ENCODE results near the gene NEIL3. TPM values are rescaled to one million over a fixed set of nuclear protein-coding genes. Genes with fewer than 3 reads are reported as not detected.
"Not testable (repeated sequence)": the region's sequence is repeated elsewhere in the genome, so short reads cannot be mapped to it uniquely, and the experiment has no call there.

The NEIL3 gene
- total and polyA plus RNA-seq, 2 experiments from 2014 or later = 2.4 to 3.7 TPM

GRCh38 chr4:177304094-177304493 is 5.6 kb upstream of the NEIL3 start:
- TF ChIP-seq EZH2phosphoT487 (IDR thresholded peaks at IDR 0.05; ENCODE audit: insufficient read depth, low read depth) (no peak), EZH2 (IDR thresholded peaks at IDR 0.05; ENCODE audit: insufficient read depth, poor library complexity, severe bottlenecking) (no peak)
- WGBS, 2 experiments (ENCODE audit: low coverage in 1 of 2, low lambda C conversion rate in 2 of 2, missing lambda C conversion rate in 2 of 2) = 95 to 97% methylated on average over 4 of the region's 4 CpGs
- no peak overlapping the region for H3K4me3 ChIP-seq
- no peak overlapping the region for H3K4me2 ChIP-seq (ENCODE audit: unreplicated experiment)
- in situ Hi-C loops (cut with MboI) = no loop called here
- no peaks in the 10 kb centered on the region for H3K9me3 ChIP-seq (ENCODE audit: low read depth)
- H3K27me3 ChIP-seq (replicated peaks; ENCODE audit: insufficient read depth) = no peaks in the 10 kb centered on the region
- DNase-seq = no peak
- no peak overlapping the region for H2AFZ ChIP-seq
- no peaks in the 10 kb centered on the region for H3K79me2 ChIP-seq (ENCODE audit: insufficient read depth)
- H3K27ac ChIP-seq = no peak overlapping the region
- no peaks in the 10 kb centered on the region for H3K9me2 ChIP-seq (ENCODE audit: insufficient read depth)
- peaks cover 11% of the 10 kb centered on the region; the same call in 1 of the 2 replicates for H3F3A ChIP-seq (ENCODE audit: insufficient read depth)
- H3K36me3 ChIP-seq (ENCODE audit: low read depth) = no peaks in the 10 kb centered on the region
- H3K9ac ChIP-seq = no peak overlapping the region
- H3K4me1 ChIP-seq (ENCODE audit: insufficient read depth) = peaks cover 12% of the 10 kb centered on the region
- H4K20me1 ChIP-seq (ENCODE audit: insufficient read depth) = no peaks in the 10 kb centered on the region

- H3K36me3 ChIP-seq (ENCODE audit: low read depth); H4K20me1 ChIP-seq (ENCODE audit: insufficient read depth); H2AFZ ChIP-seq; H3K9me2 ChIP-seq (ENCODE audit: insufficient read depth); H3K79me2 ChIP-seq (ENCODE audit: insufficient read depth); H3K9me3 ChIP-seq (ENCODE audit: low read depth); H3K9ac ChIP-seq; H3K4me2 ChIP-seq (ENCODE audit: unreplicated experiment); H3K27me3 ChIP-seq (replicated peaks; ENCODE audit: insufficient read depth); in situ Hi-C loops (cut with MboI); H3K27ac ChIP-seq; H3K4me3 ChIP-seq: not testable (repeated sequence)
- peaks cover 16% of the 10 kb centered on the region for H3K4me1 ChIP-seq (ENCODE audit: insufficient read depth)
- WGBS, 2 experiments (ENCODE audit: low coverage in 1 of 2, low lambda C conversion rate in 2 of 2, missing lambda C conversion rate in 2 of 2) = 99 to 100% methylated on average over 3 of the region's 3 CpGs
- peak; percentile 34 for DNase-seq
- peaks cover 11% of the 10 kb centered on the region; the same call in 1 of the 2 replicates for H3F3A ChIP-seq (ENCODE audit: insufficient read depth)
These were observed 4.8 kb upstream of the NEIL3 start for GRCh38 chr4:177304864-177305263.

GRCh38 chr4:177308125-177308524 is 1.5 kb upstream of the NEIL3 start:
- in situ Hi-C loops (cut with MboI) = no loop called here
- peaks cover 8% of the 10 kb centered on the region; the same call in 1 of the 2 replicates for H3F3A ChIP-seq (ENCODE audit: insufficient read depth)
- peak; percentile 96 for DNase-seq
- 3 to 8% methylated on average over 3 of the region's 3 CpGs for WGBS, 2 experiments (ENCODE audit: low coverage in 1 of 2, low lambda C conversion rate in 2 of 2, missing lambda C conversion rate in 2 of 2)
- H3K9me3 ChIP-seq (ENCODE audit: low read depth) = no peaks in the 10 kb centered on the region
- H3K36me3 ChIP-seq (ENCODE audit: low read depth) = no peaks in the 10 kb centered on the region
- no peak overlapping the region for H3K4me3 ChIP-seq
- no peak overlapping the region for H2AFZ ChIP-seq
- no peaks in the 10 kb centered on the region for H4K20me1 ChIP-seq (ENCODE audit: insufficient read depth)
- H3K27me3 ChIP-seq (replicated peaks; ENCODE audit: insufficient read depth) = no peaks in the 10 kb centered on the region
- H3K27ac ChIP-seq = peak overlapping the region; percentile 32
- H3K9ac ChIP-seq = no peak overlapping the region
- H3K4me1 ChIP-seq (ENCODE audit: insufficient read depth) = peaks cover 24% of the 10 kb centered on the region
- H3K79me2 ChIP-seq (ENCODE audit: insufficient read depth) = peaks cover 14% of the 10 kb centered on the region
- no peaks in the 10 kb centered on the region for H3K9me2 ChIP-seq (ENCODE audit: insufficient read depth)
- TF ChIP-seq EZH2phosphoT487 (IDR thresholded peaks at IDR 0.05; ENCODE audit: insufficient read depth, low read depth) (0 out of 2 replicates have a peak, but pooled peaks have one; percentile 14), EZH2 (IDR thresholded peaks at IDR 0.05; ENCODE audit: insufficient read depth, poor library complexity, severe bottlenecking) (no peak)
- H3K4me2 ChIP-seq (ENCODE audit: unreplicated experiment) = peak overlapping the region; percentile 87

GRCh38 chr4:177308847-177309521 is 690 bp upstream of the NEIL3 start:
- Histone ChIP-seq H3K79me2 (ENCODE audit: insufficient read depth) (peaks cover 14% of the 10 kb centered on the region), H3K27ac (peak overlapping the region; percentile 32), H4K20me1 (ENCODE audit: insufficient read depth) (no peaks in the 10 kb centered on the region), H3K9me2 (ENCODE audit: insufficient read depth) (no peaks in the 10 kb centered on the region), H3K4me3 (peak overlapping the region; percentile 81), H3F3A (ENCODE audit: insufficient read depth) (peaks cover 8% of the 10 kb centered on the region; the same call in 1 of the 2 replicates), H3K36me3 (ENCODE audit: low read depth) (no peaks in the 10 kb centered on the region), H3K4me2 (ENCODE audit: unreplicated experiment) (peak overlapping the region; percentile 87), H2AFZ (peak overlapping the region; percentile 95), H3K4me1 (ENCODE audit: insufficient read depth) (peaks cover 33% of the 10 kb centered on the region), H3K27me3 (replicated peaks; ENCODE audit: insufficient read depth) (no peaks in the 10 kb centered on the region), H3K9me3 (ENCODE audit: low read depth) (no peaks in the 10 kb centered on the region), H3K9ac (peak overlapping the region; percentile 69; the same call in 1 of the 2 replicates)
- 67 to 73% methylated on average over 8 of the region's 8 CpGs for WGBS, 2 experiments (ENCODE audit: low coverage in 1 of 2, low lambda C conversion rate in 2 of 2, missing lambda C conversion rate in 2 of 2)
- in situ Hi-C loops (cut with MboI) = no loop called here
- DNase-seq = no peak
- TF ChIP-seq EZH2phosphoT487 (IDR thresholded peaks at IDR 0.05; ENCODE audit: insufficient read depth, low read depth) (no peak), EZH2 (IDR thresholded peaks at IDR 0.05; ENCODE audit: insufficient read depth, poor library complexity, severe bottlenecking) (no peak)

Measured in GM23248 (cell line).